HG03280 (cell line): ENCODE measurements around the gene CMKLR1.

Source experiments
- ATAC-seq: cut with Tn5 transposase; IDR thresholded peaks from one replicate; pipeline ENCODE4 v1.9.1; 2021; ENCODE audit warnings: mild to moderate bottlenecking, moderate library complexity; ENCODE audit not compliant: unreplicated experiment

The CMKLR1 gene

GRCh38 chr12:108302016-108302402 lies 37.1 kb downstream of the CMKLR1 start:
- ATAC-seq, result no peak

GRCh38 chr12:108301346-108301745 lies 37.8 kb downstream of the CMKLR1 start:
- ATAC-seq, result no peak

- no peak for ATAC-seq
Measured at GRCh38 chr12:108299980-108300696, 39.0 kb downstream of the CMKLR1 start.

GRCh38 chr12:108299516-108299915 lies 39.6 kb downstream of the CMKLR1 start:
- ATAC-seq, result no peak

DNA sequence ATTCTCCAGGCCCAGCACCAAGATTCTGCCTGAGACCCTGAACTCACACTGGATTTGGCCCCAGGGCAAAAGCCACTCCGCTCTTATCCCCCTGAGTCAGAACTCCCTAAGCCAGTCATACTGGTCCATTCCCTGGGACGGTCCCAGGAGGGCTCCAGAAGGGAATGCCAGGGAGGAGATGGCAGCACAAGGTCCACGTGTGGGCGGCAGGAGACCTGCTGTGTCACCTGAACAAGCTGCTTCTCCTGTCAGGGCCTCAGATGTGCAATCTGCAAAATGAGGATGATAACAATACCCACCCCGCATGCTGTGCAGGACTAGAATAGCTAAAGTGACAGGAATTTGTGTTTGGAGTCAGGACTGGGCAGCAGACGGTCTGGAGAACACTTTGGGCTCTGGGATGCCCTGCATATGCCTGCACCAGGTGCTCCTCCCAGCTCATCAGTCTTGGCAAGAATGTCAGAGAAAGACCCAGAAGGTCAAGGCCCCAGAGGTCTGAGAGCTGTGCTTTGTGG lies 40.3 kb downstream of the CMKLR1 start:
- no peak for ATAC-seq

DNA sequence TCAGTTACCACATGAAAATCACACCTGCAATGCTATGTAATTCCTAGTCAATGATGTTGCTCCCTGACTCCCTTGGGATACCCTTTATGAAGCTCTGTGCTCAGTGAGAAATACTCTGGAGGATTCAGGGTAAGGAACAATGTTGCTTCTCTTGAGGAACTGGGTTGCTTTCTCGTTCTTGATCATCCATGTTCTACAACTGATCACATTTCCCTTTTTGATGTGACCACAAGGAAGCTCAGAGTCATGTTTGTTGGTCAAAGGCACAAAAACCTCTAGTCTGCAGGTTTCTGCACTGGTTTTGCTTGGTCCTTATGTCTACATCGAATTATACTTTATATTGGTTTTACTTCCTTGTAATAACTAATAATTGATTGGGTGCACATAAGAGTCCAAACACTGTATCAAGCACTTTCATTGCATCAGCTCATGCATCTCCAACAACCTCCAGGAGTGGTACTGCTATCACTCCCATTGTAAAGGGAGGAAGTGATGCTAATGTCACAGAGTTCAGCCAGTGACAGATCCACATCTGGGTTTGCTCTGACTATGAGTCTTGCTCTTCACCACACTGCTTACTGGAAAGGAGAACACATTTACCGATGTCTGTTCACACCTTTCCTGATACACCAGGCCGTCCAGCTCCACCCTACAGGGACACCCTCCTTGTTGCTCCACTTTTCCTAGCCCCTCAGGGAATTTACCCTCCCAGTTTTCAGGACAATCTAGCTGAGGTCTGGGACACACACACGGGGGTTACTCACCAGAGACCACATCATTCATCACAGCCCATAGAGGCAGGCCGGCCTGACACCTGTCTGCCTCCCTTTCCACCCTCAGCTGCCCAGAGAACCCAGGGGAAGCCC lies 41.0 kb downstream of the CMKLR1 start:
- peak; percentile 49 for ATAC-seq

- ATAC-seq, result no peak
Measured at GRCh38 chr12:108297424-108297823, 41.7 kb downstream of the CMKLR1 start.

DNA sequence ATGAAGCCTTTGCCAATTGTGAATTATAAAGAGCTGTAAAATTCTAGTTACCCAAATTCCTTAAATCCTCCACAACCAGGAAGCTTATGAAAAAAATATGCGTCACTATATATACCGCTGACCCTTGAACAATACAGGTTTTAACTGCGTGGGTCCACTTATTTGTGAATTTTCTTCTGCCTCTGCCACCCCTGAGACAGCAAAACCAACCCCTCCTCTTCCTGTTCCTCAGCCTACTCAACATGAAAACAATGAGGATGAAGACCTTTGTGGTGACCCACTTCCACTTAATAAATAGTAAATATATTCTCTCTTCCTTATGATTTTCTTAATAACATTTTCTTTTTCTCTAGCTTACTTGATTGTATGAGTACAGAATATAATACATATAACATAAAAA lies 42.2 kb downstream of the CMKLR1 start:
- ATAC-seq, result no peak

- no peak for ATAC-seq
Measured at GRCh38 chr12:108295641-108296040, 43.5 kb downstream of the CMKLR1 start.

DNA sequence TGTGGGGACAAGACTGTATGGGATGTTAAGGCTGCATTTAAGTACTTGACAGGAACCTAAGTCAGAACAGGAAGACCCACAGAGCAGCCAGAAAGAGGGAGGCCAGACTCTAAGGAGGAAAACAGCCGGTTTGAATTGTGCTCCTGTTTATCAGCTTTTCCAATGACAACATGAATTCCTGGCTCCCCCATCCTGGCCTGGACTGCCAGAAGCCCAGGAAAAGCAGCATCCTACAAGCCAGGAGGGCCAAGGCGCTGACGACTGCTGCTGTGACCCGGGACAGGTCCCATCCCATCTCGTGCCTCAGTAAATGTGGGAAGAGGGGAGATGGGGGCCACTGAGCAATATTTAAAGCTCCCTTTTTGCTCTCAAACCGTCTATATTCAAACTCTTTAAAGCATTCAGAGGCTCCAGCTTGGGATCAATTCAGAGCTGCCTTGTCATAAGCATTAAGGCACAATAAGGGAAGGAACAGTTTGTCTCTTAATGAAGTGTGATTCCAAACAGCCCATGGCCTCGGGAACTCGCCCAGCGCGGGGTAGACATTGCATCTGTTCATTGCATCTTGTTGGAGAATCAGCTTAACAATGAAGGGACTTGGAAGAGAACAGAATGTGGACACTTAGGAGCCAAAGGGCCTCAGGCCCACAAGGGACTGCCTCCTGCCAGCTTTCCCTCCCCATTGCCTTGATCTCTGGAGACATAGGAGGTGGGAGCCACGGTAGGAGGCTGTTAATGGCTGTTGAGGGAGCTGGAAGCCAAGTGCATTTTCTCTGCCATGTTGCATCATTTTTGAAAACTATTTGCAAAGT lies 49.6 kb downstream of the CMKLR1 start:
- ATAC-seq, result no peak

GRCh38 chr12:108287227-108287626 lies 51.9 kb downstream of the CMKLR1 start:
- no peak for ATAC-seq

- no peak for ATAC-seq
Measured at GRCh38 chr12:108285016-108285415, 54.1 kb downstream of the CMKLR1 start.

- no peak for ATAC-seq
Measured at GRCh38 chr12:108284163-108284562, 54.9 kb downstream of the CMKLR1 start.

GRCh38 chr12:108282676-108283075 lies 56.4 kb downstream of the CMKLR1 start:
- ATAC-seq, result no peak

DNA sequence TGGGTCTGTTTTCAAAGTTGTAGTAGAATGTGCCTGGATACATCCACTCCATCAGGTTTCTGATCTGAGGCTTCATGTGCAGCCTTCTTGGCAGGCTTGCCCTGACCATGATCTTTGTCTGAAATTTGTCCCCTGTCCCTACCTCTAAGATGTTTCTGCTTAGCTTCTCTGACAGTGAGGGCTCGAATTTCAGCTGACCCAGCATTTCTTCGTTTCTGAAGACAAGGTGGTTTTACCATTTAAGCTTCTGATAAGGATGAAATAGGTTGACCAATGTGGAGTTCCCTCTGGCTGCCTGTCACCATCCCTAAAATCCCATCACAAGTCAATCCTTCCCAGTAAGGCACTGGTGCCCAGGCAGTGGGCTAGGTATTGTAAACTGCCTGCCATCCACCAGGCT lies 57.0 kb downstream of the CMKLR1 start:
- ATAC-seq, result no peak

DNA sequence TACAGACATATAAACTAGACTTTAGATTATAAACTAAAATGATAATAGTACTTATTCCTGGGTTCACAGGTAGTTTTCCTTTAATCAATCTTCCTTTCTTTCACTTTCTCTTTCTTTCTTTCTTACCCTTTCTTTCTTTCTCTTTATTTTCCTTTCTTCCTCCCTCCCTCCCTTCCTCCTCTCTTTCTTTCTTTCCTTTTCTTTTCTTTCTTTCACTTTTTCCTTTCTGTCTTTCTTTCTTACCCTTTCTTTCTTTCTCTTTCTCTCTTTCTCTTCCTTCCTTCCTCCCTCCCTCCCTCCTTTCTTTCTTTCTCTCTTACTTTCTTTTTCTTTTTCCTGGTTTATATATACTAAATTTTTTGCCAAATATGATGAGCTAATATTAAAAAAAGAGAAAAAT lies 61.5 kb downstream of the CMKLR1 start:
- no peak for ATAC-seq

DNA sequence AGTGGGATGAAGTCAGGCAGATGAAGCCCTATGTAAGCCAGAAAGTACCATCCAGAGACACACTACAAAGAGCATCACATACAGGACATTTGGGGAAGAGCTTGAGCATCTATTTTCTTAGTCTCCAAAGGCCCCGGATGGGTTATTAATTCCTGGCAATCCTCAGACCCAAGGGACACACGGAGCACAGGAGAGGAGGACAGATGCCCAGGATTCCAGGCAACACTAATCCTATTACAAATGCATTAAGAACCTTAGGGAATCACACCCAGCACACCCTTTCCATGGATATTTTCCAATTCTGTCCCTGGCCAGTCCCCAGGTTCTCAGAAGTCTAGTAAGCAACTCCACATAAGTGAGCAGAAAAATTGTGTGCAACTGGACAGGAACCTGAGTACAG lies 65.9 kb downstream of the CMKLR1 start:
- no peak for ATAC-seq

- no peak for ATAC-seq
Measured at GRCh38 chr12:108271951-108272872, 66.9 kb downstream of the CMKLR1 start.

- ATAC-seq, result no peak
Measured at GRCh38 chr12:108270849-108271143, 68.3 kb downstream of the CMKLR1 start.
